NCI-H526 treated with DMSO at 0.1 percent for 48 hours (cell line): ENCODE measurements around the gene PEA15.

Experiments
- DNase-seq: peaks from one replicate; lab custom pipeline; 2025; lab: John Stamatoyannopoulos, UW

The PEA15 gene

DNA sequence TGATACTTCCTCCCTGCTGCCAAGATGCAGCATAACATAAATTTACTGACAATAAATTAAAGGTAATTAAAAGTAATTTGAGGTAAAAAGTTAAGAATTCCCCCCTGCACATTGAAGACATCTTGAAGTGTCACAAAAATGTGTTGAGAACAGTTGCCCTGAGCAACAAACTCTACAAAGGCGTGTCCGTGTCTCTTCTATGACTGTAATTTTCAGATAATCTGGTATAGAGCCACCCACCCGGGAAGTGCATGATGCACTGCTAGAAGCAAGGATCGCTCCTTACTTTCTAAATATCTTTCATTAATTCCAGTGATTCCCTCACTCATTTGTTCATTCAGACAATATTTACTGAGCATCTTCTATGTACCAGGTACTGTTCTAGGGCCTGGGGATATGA, 25.8 kb upstream of the PEA15 start:
- DNase-seq, result no peak

DNA sequence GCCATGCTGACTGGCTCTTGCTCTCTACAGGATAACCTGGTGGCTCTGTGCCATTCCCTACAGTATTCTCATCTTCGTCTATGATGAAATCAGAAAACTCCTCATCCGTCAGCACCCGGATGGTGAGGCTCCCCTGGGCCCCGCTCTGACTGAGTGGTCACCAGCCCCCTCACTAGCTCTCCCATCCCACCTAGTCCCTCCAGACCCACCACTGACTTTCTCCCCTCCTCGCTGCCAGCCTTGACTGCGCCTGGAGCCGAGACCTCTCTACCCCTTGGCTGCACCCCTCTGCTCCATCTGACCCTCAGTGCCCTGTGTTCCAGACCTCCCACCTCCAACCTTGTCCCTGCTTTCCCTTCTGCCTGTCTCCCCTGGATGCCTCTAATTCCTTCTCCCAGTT, 18.9 kb upstream of the PEA15 start:
- no peak for DNase-seq

DNA sequence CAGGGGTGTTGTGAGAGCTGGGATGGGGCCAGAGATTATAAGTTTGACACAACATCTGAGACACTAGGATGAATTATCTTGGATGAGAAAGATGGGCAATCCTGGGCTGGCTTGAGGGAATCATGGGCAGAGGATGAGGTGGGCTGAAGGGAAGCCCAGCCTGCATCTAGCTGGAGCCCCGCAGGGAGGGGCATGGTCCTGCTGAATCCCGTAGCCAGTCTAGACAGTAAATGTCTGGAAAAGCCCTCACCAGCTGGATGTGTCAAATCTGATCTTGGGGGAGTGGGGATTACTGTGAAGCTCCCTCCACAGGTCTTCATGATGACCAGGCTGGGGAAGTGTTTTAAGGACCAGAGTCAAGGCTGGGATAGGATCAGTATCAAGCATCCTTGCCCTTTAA, 18.5 kb upstream of the PEA15 start:
- DNase-seq, result no peak

DNA sequence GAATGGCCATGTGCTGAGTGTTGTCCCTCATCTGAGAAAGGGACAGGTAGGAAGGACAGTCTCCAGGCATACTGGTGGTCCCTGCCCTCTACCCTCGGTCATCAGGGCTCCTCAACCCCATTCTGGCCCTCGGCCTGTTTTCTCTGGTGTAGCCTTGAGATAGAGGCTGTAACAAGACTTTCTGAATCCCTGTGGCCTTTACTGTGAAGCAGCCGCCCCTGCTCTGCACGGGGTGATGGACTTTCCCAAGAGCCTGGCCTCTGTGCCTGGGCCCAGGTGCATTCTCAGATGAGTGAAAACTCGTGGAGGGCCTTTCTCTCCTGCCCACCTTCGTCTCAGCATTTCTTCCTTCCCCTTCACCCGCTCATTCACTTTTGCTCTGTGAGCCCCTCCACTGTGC, 17.8 kb upstream of the PEA15 start:
- DNase-seq, result no peak

DNA sequence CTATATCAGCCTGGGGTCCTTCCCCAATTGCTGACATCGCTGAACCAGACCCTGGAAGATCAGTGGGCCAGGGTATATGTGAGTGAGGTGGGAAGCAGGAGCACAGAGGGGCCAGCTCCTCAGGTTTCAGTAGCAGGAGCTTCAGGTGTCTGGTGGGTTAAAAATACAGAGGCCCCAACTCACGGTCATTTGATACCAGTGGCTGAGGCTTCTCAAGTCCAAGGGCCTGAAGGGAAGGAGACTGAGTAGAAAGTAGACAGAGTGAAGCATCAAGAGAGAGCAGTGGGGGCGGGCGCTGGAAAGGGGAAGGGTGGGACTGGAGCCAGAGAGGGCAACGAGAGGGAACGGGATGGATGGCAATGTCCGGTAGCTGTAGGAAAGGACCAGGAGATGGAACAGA, 16.8 kb upstream of the PEA15 start:
- DNase-seq, result no peak

DNA sequence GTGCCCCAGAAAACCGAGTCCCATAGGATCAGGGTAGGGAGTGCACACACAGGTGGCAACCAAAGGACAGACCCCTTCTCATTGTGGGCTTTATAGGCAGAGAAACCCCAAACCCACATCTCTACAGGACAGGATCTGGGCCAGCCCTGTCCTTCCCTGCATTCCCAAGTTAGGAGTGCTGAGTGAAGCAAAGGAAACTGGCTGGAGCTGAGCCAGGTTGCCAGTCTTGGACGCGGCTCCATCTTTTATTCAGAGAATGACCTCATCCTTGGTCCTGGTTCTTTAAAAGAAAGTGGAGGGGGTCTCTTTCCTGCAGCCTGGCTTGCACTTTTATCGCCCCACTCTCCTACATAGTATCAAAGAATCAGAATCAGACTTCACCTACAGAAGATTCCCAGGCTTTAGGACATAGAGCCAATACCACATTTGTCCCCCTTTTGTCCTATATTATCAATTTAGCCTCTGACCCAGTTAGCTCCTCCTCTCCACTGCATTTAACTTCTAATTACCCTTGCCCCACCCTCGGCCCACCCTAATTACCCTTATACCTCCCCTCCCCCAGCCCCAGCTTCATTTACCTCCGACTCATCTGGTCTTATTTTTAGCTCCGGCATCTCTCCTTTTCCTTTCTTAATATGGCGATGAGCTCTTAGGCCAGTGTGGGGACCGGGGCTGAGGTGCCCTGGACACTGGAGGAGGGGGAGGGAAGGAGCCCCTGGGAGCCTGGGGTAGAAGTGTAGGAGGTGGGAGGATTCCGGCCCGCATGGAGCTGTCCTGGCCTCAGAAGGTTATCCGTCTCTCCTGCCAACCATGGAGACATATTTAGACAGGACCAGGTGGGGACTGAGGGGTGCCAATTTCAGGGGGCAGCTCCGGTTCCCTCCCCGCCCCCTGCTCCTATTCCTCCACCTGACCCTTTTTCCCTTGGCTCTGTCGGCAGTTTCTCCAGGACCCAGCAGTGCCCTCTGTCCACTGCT, 15.2 kb upstream of the PEA15 start, which contains the start of gene CASQ1:
Gene CASQ1, plus strand, starts transcription at position 927 of the 977 bp plus-strand sequence. CDS start 177 bp downstream, outside the sequence.
- no peak for DNase-seq

DNA sequence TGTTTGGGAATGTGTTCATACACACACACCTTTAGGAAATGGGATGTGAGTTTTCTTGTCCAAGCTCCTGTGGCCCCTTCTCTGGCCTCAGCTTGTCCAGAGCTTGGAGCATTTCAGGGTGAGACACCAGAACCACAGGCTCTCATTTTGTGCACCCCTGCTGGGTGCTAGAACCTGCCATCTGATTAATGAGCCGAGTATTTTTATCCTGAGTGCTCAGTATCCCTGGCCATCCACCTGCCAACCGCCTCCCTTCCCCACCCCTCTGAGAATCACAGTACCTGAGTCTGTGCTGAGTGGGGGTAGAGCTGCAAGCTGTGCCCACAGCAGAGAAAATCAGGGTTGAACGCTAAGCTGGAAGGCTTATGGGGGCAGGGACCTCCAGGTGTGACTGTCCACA, 13.4 kb upstream of the PEA15 start:
- DNase-seq, result no peak

DNA sequence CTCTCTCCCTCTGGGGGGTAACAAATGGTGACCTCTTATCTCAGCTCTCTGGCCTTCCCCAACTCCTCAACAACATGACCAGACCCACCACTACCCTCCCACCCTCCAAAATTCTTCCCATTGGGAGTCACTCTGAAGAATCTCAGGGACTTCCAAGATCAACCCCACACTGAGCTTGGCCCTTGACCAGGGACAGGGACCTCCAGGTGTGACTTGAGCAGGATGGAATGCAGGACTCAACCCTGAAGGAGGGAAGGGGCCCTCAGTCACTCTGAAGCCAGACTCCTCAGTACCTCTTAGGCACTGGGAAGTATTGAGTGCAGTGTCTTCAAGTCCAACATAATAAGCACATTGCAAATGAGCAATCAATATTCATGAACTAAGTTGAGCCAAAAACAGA, 12.9 kb upstream of the PEA15 start:
- no peak for DNase-seq

DNA sequence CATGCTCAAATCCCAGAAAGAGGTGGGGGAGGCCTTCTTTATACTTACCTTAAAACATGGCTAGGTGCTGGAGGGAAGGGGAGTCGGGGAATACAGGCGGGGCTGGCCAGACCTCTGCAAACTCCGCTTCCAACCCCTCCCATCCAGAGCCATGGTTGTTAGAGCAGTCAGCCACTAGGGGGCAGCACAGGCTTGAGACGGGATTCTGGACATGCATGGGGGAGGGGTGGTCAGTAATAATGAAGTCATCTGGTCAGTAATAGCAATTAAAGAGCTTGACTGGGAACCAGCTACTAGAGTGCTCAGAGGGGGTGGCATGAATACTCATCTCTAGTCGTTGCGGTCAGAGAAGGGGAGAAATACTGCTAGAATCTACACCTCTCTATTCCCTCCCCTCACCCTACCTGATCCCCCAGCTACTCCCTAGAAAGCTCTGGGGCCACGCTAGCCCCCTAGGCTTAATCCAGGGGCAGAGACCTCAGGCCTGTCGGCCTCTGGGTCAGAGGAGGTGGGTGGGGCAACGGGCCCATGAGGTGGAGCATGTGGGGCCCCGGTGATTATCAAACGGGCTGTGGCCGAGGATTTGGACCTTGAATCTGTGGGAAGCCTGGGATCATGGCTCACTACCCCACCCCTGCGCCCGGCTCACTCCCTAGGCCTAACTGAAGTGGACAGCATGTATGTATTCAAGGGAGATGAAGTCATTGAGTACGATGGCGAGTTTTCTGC, 11.9 kb upstream of the PEA15 start:
- peak; percentile 67 for DNase-seq

DNA sequence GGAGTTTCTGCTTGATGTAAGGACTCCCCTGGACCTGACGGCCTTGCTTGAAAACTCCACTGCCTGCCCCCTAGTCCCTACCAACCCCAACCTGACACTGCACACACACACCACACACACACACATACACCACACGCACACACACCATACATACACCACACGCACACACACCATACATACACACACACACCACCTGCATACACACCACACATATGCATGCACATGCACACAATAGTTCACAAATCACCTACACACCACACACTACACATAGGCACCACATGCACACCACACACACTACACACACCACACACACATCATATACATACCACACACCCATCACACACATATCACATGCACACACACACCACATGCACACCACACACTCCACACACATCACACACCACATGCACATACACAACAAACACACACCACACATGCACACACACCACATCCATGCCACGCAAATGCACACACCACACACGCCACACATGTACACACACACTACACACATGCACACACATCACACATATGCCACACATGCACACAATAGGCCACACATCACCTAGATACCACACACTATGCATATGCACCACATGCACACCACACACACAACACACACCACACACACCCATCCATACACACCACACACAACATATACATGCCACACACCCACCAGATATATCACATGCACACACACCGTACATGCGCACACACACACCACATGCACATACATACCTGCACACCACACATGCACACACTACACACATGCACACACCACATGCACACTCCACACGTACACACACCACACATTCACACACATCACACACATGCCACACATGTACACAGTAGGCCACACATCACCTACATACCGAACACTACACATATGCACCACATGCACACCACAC, 11.1 kb upstream of the PEA15 start:
- no peak for DNase-seq

DNA sequence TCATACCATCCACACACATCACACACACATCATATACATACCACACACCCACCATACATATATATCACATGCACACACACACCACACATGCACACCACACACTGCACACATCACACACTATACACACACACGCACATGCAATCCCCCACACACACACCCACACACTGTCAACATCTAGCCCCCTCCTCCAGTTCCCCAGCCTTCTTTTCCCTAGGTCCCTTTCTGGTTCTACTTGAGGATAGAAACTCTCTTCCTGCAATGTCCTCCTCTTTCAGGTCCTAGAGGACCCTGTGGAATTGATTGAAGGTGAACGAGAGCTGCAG, 10.5 kb upstream of the PEA15 start:
- DNase-seq, result no peak

DNA sequence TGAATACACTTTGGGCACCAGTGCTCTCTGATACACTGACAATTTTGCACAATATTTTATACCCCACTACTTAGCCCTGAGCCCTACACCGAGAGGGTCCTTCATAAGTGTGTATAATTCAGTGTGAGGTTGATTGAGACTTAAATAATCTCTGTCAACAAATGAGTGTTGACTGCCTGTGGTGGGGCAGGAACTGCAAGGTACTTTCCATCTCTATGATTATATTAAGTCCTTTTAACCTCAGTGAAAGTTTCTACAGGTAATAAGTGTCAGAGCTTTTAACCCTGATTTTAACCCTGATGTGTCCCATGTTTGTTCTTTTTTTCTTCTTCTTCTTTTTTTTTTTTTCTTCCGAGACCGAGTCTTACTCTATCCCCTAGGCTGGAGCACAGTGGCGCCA, 9.0 kb upstream of the PEA15 start:
- no peak for DNase-seq

DNA sequence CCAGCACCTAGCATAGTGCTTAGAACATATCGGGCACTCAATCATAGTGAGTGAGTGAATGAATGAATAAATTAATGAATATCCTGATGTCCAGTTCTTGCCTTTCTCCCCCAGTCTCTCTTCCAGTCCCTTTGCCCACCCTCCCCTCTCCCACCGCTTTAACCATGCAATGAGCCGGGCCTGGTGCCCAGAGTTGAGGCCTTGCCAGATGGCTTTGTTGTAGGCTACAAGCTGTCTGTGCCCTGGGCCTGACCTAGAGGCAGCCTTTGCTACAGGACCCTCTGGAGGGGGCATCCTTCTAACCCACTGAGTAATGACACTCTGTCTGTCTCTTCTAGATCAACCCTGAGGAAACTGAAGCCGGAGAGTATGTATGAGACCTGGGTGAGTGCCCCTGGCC, 8.0 kb upstream of the PEA15 start:
- DNase-seq, result no peak

DNA sequence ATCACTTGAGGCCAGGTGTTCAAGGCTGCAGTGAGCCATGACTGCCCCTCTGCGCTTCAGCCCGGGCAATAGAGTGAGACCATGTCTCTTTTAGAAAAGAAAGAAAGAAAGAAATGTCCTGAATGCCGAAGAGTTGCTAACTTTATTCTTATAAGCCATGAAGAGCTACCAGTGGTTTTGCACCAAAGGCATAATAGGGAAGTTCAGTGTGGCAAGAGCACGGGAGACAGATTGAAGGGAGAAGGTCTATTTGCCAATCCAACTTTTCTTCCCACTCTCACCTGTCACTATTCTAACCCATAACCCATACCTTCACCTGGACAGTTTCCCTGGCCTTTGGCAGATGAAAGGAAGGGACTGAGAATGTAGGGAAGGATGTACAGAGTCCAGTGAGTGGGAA, 4.4 kb upstream of the PEA15 start:
- DNase-seq, result no peak

DNA sequence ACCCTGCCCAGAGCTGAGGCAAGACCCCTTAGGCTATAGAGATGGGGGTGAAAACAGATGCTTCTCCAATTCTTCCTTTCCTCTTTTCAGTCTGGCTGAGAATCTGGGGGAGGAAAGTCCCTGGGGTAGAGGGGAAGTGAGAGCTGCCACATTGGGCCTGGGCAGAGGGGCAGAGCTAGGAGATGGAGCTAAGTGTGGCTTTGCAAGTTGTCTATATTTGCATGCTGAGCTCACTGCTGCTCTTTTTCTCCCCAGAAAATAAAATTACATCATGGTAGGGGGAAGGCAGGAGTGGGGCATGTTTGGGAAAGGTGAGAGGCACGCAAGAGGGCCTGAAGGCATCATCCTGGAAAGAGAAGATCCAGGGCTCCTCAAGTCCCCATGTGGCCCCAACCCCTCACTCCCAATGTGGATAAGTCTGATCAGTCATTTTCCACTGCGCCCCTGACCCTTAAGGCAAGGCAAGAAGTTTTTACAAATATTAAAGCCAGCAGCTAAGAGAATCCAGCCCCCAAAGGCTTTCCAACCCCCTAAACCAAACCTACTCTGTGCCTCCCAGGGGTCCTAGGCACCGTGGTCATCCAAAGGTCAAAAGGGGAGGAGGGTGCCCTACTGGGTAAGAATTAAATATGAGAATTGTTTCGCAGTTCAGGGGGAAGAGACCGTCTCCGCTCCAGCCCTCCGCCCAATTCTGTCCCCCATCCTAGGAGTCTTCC, 500 bp upstream of the PEA15 start:
- DNase-seq, result no peak

DNA sequence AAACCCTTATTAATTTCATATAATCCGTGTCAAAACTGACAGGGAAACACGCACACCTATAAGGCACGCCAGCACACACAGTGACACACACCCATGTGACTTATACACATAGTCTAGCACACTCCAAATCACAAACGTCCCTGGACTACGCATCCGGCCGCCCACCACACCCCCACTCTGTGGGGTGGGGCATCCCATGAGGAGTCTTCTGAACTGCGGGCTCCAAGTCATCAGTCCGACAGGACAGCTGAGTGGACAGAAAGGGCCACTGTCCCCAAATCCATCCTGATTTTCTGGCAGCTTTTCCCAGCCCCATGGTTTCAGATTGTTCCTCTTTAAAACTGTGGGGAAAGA, 829 bp downstream of the PEA15 start:
- no peak for DNase-seq

DNA sequence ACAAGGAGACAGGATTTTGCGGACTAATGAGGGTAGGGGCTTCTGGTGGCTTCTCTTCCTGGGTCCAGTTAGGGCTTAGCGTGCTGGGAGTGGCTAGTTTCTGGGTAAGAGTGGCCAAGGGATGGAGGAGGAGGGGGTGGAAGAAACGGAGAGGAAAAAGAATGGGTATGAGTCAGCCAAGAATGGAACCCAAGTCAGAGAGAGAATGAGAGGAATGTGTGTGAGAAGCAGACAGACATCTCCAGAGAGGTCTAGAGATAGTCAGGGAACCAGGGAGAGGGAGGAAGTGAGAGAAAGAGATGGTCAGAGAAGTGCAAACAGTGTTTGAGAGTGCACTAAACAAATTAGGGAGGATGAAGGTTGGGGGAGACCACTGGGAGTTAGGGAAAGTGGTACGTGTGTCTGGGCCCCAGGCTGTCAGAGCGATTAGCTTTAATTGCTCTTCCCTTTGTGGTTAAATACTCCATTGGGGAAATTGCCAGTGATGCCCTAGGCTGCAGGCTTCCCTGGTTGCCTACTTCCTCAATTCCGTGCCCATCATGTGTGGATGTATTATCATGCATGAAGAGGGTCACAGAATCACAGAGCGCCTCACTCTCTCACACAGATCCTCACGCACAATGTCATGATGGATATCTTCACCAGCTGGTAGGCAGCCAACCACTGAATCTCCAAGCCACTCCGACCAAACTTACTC, 1.4 kb downstream of the PEA15 start:
- no peak for DNase-seq

DNA sequence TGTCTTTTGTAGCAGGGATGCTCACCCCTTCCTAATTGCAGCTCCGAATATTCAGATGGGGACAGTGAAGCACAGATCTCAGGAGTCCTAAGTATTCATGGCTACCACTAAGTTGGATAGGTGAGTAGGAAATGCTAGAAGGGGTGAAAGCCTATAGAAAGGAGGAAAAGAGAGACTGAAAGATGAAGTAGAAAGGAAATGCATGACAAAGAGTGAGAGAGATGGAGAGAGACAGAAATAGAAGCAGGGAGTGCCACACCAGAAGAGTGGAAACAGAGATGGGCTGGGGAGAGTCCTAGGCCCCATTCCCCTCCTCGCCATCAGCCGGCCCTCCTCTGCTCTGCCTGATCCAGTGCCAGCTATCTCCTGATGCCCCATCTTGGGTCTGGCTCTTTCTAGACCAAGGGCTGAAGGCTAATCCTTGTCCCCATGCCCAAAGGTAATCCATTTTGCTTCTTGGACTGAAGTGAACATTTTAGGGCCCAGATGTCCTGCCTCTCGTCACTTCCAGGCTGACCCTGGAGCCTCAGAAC, 2.0 kb downstream of the PEA15 start:
- DNase-seq, result no peak

DNA sequence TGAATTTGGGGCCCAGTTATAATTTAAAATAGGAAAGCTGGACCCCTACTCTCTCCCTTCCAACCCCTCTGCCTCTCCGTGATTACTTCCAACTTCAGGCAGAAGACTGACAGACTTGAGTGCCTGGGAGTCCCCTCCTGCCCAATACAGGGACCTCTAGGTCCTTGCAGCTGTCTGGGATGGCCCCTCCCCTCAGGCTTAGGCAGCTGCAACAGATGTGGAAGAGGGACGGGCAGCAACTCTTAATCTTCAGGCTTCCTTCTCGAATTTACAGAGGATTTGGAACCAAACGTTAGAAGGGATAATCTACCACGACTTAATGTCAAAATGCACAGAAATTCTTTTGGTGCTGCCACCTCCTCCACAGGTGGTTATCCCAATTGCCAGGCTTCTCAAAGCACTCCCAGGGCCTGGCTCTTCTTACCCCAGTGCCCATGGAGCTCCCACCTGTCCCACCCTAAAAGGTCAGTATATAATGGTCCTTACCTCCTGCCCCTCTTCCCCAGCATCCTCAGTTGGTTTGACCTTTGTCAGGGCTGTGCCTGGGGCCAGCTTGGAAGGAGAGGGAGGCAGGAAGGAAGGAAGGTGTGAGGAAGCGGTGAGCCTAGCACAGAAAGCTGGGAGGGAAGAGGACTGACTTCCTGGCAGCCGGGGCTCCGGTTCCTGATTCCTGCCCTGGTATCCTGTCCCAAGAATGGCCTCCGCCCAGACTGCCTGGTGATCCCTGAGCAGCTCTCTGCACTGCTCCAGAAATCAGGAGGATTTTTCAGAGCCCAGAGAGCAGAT, 2.8 kb downstream of the PEA15 start:
- no peak for DNase-seq
